WTC11 (cell line): Measurements from ENCODE around the gene CCDC134. TPM values are rescaled to one million over a fixed set of nuclear protein-coding genes. Genes with fewer than 3 reads are reported as not detected.

Source experiments
- ATAC-seq: fragments of 200-7000 bp; cut with Tn5 transposase; 2 replicates; pipeline ENCODE4 v1.10.0; 2021; ENCODE audit warnings: mild to moderate bottlenecking, moderate library complexity
- CTCF ChIA-PET: fragments of 300-600 bp; sonication (Branson Sonifier 250); formaldehyde crosslinking; loops from one replicate; lab custom pipeline; 2021; ENCODE audit warnings: antibody characterized with exemption; lab: Charles Lee
- POLR2A ChIA-PET: fragments of 350-600 bp; sonication (Branson Sonifier 250); formaldehyde crosslinking; loops from one replicate; lab custom pipeline; 2021; ENCODE audit warnings: antibody characterized with exemption; lab: Charles Lee
- DNase-seq: peaks from one replicate; pipeline ENCODE4 v3.0.0; 2021; ENCODE audit warnings: low spot score
- H3K27ac Mint-ChIP-seq: 2 replicates; pipeline ENCODE4 v1.8.0; 2021; ENCODE audit warnings: mixed read lengths
- H3K27me3 Mint-ChIP-seq: 2 replicates; pipeline ENCODE4 v1.8.0; 2021; ENCODE audit warnings: low read depth, mild to moderate bottlenecking, moderate library complexity, mixed read lengths
- H3K36me3 Mint-ChIP-seq: 2 replicates; pipeline ENCODE4 v1.8.0; 2021; ENCODE audit warnings: mixed read lengths
- H3K4me1 Mint-ChIP-seq: 2 replicates; pipeline ENCODE4 v1.8.0; 2022; ENCODE audit warnings: mixed read lengths
- H3K4me3 Mint-ChIP-seq: 2 replicates; pipeline ENCODE4 v1.8.0; 2021; ENCODE audit warnings: mild to moderate bottlenecking, moderate library complexity, mixed read lengths
- H3K9me3 Mint-ChIP-seq: 2 replicates; pipeline ENCODE4 v1.8.0; 2021; ENCODE audit warnings: mixed read lengths
- AR ChIP-seq: fragments of 250-450 bp; sonication (Bioruptor Pico); IDR thresholded peaks from 2 replicates; pipeline ENCODE4 v1.9.0; 2021; ENCODE audit warnings: mild to moderate bottlenecking
- ATF1 ChIP-seq: sonication (generic); formaldehyde crosslinking; IDR thresholded peaks from 2 replicates; pipeline ENCODE4 v1.8.1; 2023; ENCODE audit warnings: mild to moderate bottlenecking, moderate library complexity, missing genetic modification reagents
- ATF3 ChIP-seq: sonication (generic); formaldehyde crosslinking; conservative IDR thresholded peaks from 2 replicates; pipeline ENCODE4 v1.8.1; 2022; ENCODE audit warnings: mild to moderate bottlenecking, missing genetic modification reagents
- CREM ChIP-seq: sonication (generic); formaldehyde crosslinking; IDR thresholded peaks from 2 replicates; pipeline ENCODE4 v1.8.1; 2022; ENCODE audit warnings: mild to moderate bottlenecking, missing genetic modification reagents, moderate library complexity
- GTF2I ChIP-seq: fragments of 250-450 bp; sonication (Bioruptor Pico); conservative IDR thresholded peaks from 2 replicates; pipeline ENCODE4 v1.4.0; 2021; ENCODE audit warnings: mild to moderate bottlenecking
- MYBL2 ChIP-seq: sonication (generic); formaldehyde crosslinking; IDR thresholded peaks from 2 replicates; pipeline ENCODE4 v1.8.1; 2023; ENCODE audit warnings: mild to moderate bottlenecking, moderate library complexity, missing genetic modification reagents
- NFATC4 ChIP-seq: fragments of 250-450 bp; sonication (Bioruptor Pico); IDR thresholded peaks from 2 replicates; pipeline ENCODE4 v1.9.0; 2021; ENCODE audit warnings: mild to moderate bottlenecking
- NR3C1 ChIP-seq: sonication (generic); formaldehyde crosslinking; conservative IDR thresholded peaks from 2 replicates; pipeline ENCODE4 v1.8.1; 2023; ENCODE audit warnings: low read depth, mild to moderate bottlenecking, missing genetic modification reagents
- OVOL2 ChIP-seq: fragments of 250-450 bp; sonication (Bioruptor Pico); IDR thresholded peaks from 2 replicates; pipeline ENCODE4 v1.9.0; 2021; ENCODE audit warnings: mild to moderate bottlenecking, borderline replicate concordance
- SP1 ChIP-seq: sonication (generic); formaldehyde crosslinking; conservative IDR thresholded peaks from 2 replicates; pipeline ENCODE4 v1.8.1; 2022; ENCODE audit warnings: missing genetic modification reagents
- USF2 ChIP-seq: sonication (generic); formaldehyde crosslinking; IDR thresholded peaks from 2 replicates; pipeline ENCODE4 v1.8.1; 2023; ENCODE audit warnings: mild to moderate bottlenecking, missing genetic modification reagents, moderate library complexity
- ZNF219 ChIP-seq: sonication (generic); formaldehyde crosslinking; IDR thresholded peaks from 2 replicates; pipeline ENCODE4 v1.8.0; 2023; ENCODE audit warnings: missing genetic modification reagents, mild to moderate bottlenecking, borderline replicate concordance
- ZNF263 ChIP-seq: sonication (generic); formaldehyde crosslinking; IDR thresholded peaks from 2 replicates; pipeline ENCODE4 v1.8.1; 2022; ENCODE audit warnings: low read depth, mild to moderate bottlenecking, moderate library complexity, missing genetic modification reagents
- ZNF396 ChIP-seq: fragments of 250-450 bp; sonication (Bioruptor Pico); IDR thresholded peaks from 2 replicates; pipeline ENCODE4 v1.8.0; 2021; ENCODE audit warnings: mild to moderate bottlenecking, moderate library complexity, borderline replicate concordance
- ZNF425 ChIP-seq: fragments of 250-450 bp; sonication (Bioruptor Pico); conservative IDR thresholded peaks from 2 replicates; pipeline ENCODE4 v1.9.0; 2021; ENCODE audit warnings: mild to moderate bottlenecking
- ZNF671 ChIP-seq: fragments of 250-450 bp; sonication (Bioruptor Pico); IDR thresholded peaks from 2 replicates; pipeline ENCODE4 v1.8.0; 2021; ENCODE audit warnings: mild to moderate bottlenecking
- total RNA-seq: library from RNA; stranded (reverse); gene quantifications from 3 replicates; pipeline ENCODE4 v1.2.3, GENCODE V29; 2021
- TF ChIP-seq, protein P1 (sequence below): sonication (generic); formaldehyde crosslinking; IDR thresholded peaks from 2 replicates; pipeline ENCODE4 v1.8.1; 2023; ENCODE audit warnings: mild to moderate bottlenecking, missing genetic modification reagents
- TF ChIP-seq, protein P2 (sequence below): sonication (generic); formaldehyde crosslinking; IDR thresholded peaks from 2 replicates; pipeline ENCODE4 v1.8.1; 2023; ENCODE audit warnings: mild to moderate bottlenecking, missing genetic modification reagents, moderate library complexity

The CCDC134 gene
- total RNA-seq, 1 experiment from 2014 or later = 19.0 TPM

GRCh38 chr22:41753984-41754383 lies 46.5 kb upstream of the CCDC134 start:
- ChIA-PET POLR2A (no interaction called here), CTCF (interaction anchor here (1.5 to 4.8 kb wide), 3 partner anchors 9 to 172 kb away, joined by 3 to 19 read pairs (median 4); no protein-coding TSS in a partner anchor)

More at GRCh38 chr22:41753984-41754383, 46.5 kb upstream of the CCDC134 start:
- Mint-ChIP-seq H3K27ac (no peak overlapping the region), H3K4me3 (no peak overlapping the region), H3K36me3 (no peaks in the 10 kb centered on the region), H3K4me1 (peaks cover 14% of the 10 kb centered on the region), H3K9me3 (no peaks in the 10 kb centered on the region), H3K27me3 (no peaks in the 10 kb centered on the region; the same call in 1 of the 2 replicates)
- no peak for TF ChIP-seq NFATC4 (CRISPR knock-in tag)
- TF ChIP-seq NR3C1 = no peak
- no peak for TF ChIP-seq GTF2I (CRISPR knock-in tag)
- TF ChIP-seq, protein P1, sequence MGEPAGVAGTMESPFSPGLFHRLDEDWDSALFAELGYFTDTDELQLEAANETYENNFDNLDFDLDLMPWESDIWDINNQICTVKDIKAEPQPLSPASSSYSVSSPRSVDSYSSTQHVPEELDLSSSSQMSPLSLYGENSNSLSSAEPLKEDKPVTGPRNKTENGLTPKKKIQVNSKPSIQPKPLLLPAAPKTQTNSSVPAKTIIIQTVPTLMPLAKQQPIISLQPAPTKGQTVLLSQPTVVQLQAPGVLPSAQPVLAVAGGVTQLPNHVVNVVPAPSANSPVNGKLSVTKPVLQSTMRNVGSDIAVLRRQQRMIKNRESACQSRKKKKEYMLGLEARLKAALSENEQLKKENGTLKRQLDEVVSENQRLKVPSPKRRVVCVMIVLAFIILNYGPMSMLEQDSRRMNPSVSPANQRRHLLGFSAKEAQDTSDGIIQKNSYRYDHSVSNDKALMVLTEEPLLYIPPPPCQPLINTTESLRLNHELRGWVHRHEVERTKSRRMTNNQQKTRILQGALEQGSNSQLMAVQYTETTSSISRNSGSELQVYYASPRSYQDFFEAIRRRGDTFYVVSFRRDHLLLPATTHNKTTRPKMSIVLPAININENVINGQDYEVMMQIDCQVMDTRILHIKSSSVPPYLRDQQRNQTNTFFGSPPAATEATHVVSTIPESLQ (CRISPR knock-in tag) = no peak
- no peak for TF ChIP-seq ZNF219 (CRISPR knock-in tag)
- TF ChIP-seq SP1 (CRISPR knock-in tag) = no peak
- TF ChIP-seq, protein P2, sequence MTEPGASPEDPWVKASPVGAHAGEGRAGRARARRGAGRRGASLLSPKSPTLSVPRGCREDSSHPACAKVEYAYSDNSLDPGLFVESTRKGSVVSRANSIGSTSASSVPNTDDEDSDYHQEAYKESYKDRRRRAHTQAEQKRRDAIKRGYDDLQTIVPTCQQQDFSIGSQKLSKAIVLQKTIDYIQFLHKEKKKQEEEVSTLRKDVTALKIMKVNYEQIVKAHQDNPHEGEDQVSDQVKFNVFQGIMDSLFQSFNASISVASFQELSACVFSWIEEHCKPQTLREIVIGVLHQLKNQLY (CRISPR knock-in tag) = no peak
- no peak for TF ChIP-seq ATF3
- TF ChIP-seq CREM = no peak
- no peak for TF ChIP-seq ZNF263 (CRISPR knock-in tag)
- TF ChIP-seq ATF1 (CRISPR knock-in tag) = no peak
- TF ChIP-seq ZNF671 (CRISPR knock-in tag) = no peak
- TF ChIP-seq ZNF396 (CRISPR knock-in tag) = no peak
- TF ChIP-seq ZNF425 (CRISPR knock-in tag) = no peak
- no peak for TF ChIP-seq USF2
- TF ChIP-seq OVOL2 (CRISPR knock-in tag) = no peak
- no peak for TF ChIP-seq AR
- no peak for TF ChIP-seq MYBL2 (CRISPR knock-in tag)
- no peak for ATAC-seq
- no peak for DNase-seq
